Heart left ventricle (tissue), 13 donors: ENCODE results near the gene LAMB1.

ENCODE experiments used
- CTCF ChIP-seq, 12 donors: fragments of 200-600 bp; sonication (generic) in 4 of 12; IDR thresholded peaks; one replicate each; pipeline versions ENCODE4 v1.5.0 to v1.8.0; 2018 to 2022; ENCODE audit warnings: antibody characterized with exemption in 12 of 12, mild to moderate bottlenecking in 5 of 12
- POLR2A ChIP-seq, 2 donors: fragments of 450-650 bp; IDR thresholded peaks; one replicate each; pipeline ENCODE4 v1.6.1; 2017; ENCODE audit warnings: antibody characterized with exemption in 2 of 2, mild to moderate bottlenecking in 2 of 2, moderate library complexity in 2 of 2
- donor health status: ischemic (EF 13 %, LVEDD 7.1; RV severe dilation, severe dysfunction).
- donor health status: DM: no; HTN: yes; CAD: no.
- donor health status: DM: no; HTN: no; CAD: no.
- donor health status: ischemic (EF 25% LVEDD 6.9; RV normal size, moderate dysfunction).
- donor health status: ischemic (EF 25% LVEDD 5.7; RV mildly dilated, moderate dysfunction).
- donor health status: ischemic (EF 35%, LVEDD 5.7; RV mildly dilated, moderate dysfunction).
- donor health status: nonischemic (EF 11% LVEDD 7.7; RV severe dilation, severe dysfunction).
- donor health status: DM: yes; HTN: yes; CAD: no.
- donor health status: PGD.
- donor health status: ischemic (EF 29% LVEDD 5.4; RV normal size, mild dysfunction).
- donor health status: nonischemic (EF 23%, LVEDD 6.1; RV moderate dilation, normal function).

GRCh38 chr7:107968449-107968848 is 34.5 kb downstream of the LAMB1 start:
- TF ChIP-seq CTCF (IDR thresholded peaks at IDR 0.05) = no peak
- TF ChIP-seq POLR2A (IDR thresholded peaks at IDR 0.05) = no peak
